HEK293 (cell line): ENCODE data around the gene SERPINA12.

ENCODE experiments used
- CTCF ChIA-PET: fragments of 350-600 bp; formaldehyde crosslinking; extraction: SDS; loops from one replicate; lab custom pipeline; 2021; ENCODE audit warnings: antibody characterized with exemption; lab: Yijun Ruan, JAX
- POLR2A ChIA-PET: fragments of 300-600 bp; formaldehyde crosslinking; extraction: SDS; loops from one replicate; lab custom pipeline; 2020; ENCODE audit warnings: antibody characterized with exemption, inconsistent platforms; lab: Yijun Ruan, JAX
- H3K27ac ChIP-seq: fragments of 200-500 bp; sonication (Bioruptor generic); 2 replicates; pipeline ENCODE4 v1.5.1; 2014; ENCODE audit warnings: low read depth, low read length, control low read depth, inconsistent platforms; ENCODE audit errors: extremely low read depth
- H3K36me3 ChIP-seq, 2 experiments: fragments of 200-500 bp in 1 of 2; sonication (Bioruptor generic) in 1 of 2; 1 replicate in 1 of 2; 2 replicates in 1 of 2; pipeline ENCODE4 v1.5.1; 2014 to 2017; ENCODE audit warnings: inconsistent platforms in 2 of 2, low read length in 2 of 2; ENCODE audit not compliant: control insufficient read depth in 2 of 2, insufficient read depth in 1 of 2
- H3K4me1 ChIP-seq: fragments of 200-500 bp; sonication (Bioruptor generic); 2 replicates; pipeline ENCODE4 v1.5.1; 2014; ENCODE audit warnings: mild to moderate bottlenecking, low read length, inconsistent platforms; ENCODE audit not compliant: control insufficient read depth, insufficient read depth
- H3K4me3 ChIP-seq: 2 replicates; pipeline ENCODE4 v1.5.1; 2011; ENCODE audit warnings: low read depth, mild to moderate bottlenecking, control low read depth, low read length, moderate library complexity
- H3K9me3 ChIP-seq: fragments of 200-500 bp; sonication (Bioruptor generic); 2 replicates; pipeline ENCODE4 v1.5.1; 2014; ENCODE audit warnings: low read depth, low read length, inconsistent platforms; ENCODE audit not compliant: control insufficient read depth, insufficient read depth
- GFI1B ChIP-seq: fragments of 450-650 bp; formaldehyde crosslinking; IDR thresholded peaks from 2 replicates; pipeline ENCODE4 v1.5.1; 2016; ENCODE audit warnings: missing biosample characterization, missing genetic modification characterization
- GLIS1 ChIP-seq: fragments of 450-650 bp; formaldehyde crosslinking; IDR thresholded peaks from 2 replicates; pipeline ENCODE4 v1.5.1; 2016; ENCODE audit warnings: missing biosample characterization, missing genetic modification characterization
- MZF1 ChIP-seq: fragments of 450-650 bp; formaldehyde crosslinking; IDR thresholded peaks from 2 replicates; pipeline ENCODE4 v1.5.1; 2017; ENCODE audit warnings: missing biosample characterization, missing genetic modification characterization, borderline replicate concordance
- ZBTB8A ChIP-seq: fragments of 450-650 bp; formaldehyde crosslinking; IDR thresholded peaks from 2 replicates; pipeline ENCODE4 v1.5.1; 2016; ENCODE audit warnings: missing biosample characterization, missing genetic modification characterization
- ZIC2 ChIP-seq: fragments of 450-650 bp; formaldehyde crosslinking; IDR thresholded peaks from 2 replicates; pipeline ENCODE4 v1.5.1; 2016; ENCODE audit warnings: missing biosample characterization, missing genetic modification characterization
- ZNF146 ChIP-seq: fragments of 450-650 bp; formaldehyde crosslinking; IDR thresholded peaks from 2 replicates; pipeline ENCODE4 v1.5.1; 2016; ENCODE audit warnings: missing biosample characterization, missing genetic modification characterization
- ZNF169 ChIP-seq: fragments of 450-650 bp; formaldehyde crosslinking; IDR thresholded peaks from 2 replicates; pipeline ENCODE4 v1.5.1; 2016; ENCODE audit warnings: missing biosample characterization, missing genetic modification characterization
- ZNF175 ChIP-seq: fragments of 450-650 bp; formaldehyde crosslinking; IDR thresholded peaks from 2 replicates; pipeline ENCODE4 v1.5.1; 2016; ENCODE audit warnings: missing biosample characterization, missing genetic modification characterization
- ZNF221 ChIP-seq: fragments of 450-650 bp; formaldehyde crosslinking; IDR thresholded peaks from 2 replicates; pipeline ENCODE4 v1.5.1; 2017; ENCODE audit warnings: missing biosample characterization, missing genetic modification characterization, borderline replicate concordance
- ZNF248 ChIP-seq: fragments of 450-650 bp; formaldehyde crosslinking; IDR thresholded peaks from 2 replicates; pipeline ENCODE4 v1.5.1; 2017; ENCODE audit warnings: missing biosample characterization, missing genetic modification characterization
- ZNF600 ChIP-seq: fragments of 450-650 bp; formaldehyde crosslinking; IDR thresholded peaks from 2 replicates; pipeline ENCODE4 v1.5.1; 2016; ENCODE audit warnings: missing biosample characterization, missing genetic modification characterization
- ZNF776 ChIP-seq: fragments of 450-650 bp; formaldehyde crosslinking; IDR thresholded peaks from 2 replicates; pipeline ENCODE4 v1.5.0; 2017; ENCODE audit warnings: missing biosample characterization, missing genetic modification characterization, borderline replicate concordance
- TF ChIP-seq, protein P1 (sequence below): fragments of 450-650 bp; formaldehyde crosslinking; IDR thresholded peaks from 2 replicates; pipeline ENCODE4 v1.5.1; 2016; ENCODE audit warnings: missing biosample characterization, missing genetic modification characterization, low read depth
- TF ChIP-seq, protein P2 (sequence below): fragments of 450-650 bp; formaldehyde crosslinking; IDR thresholded peaks from 2 replicates; pipeline ENCODE4 v1.5.1; 2016; ENCODE audit warnings: missing biosample characterization, missing genetic modification characterization
- TF ChIP-seq, protein P3 (sequence below): fragments of 450-650 bp; formaldehyde crosslinking; IDR thresholded peaks from 2 replicates; pipeline ENCODE4 v1.5.1; 2016; ENCODE audit warnings: missing biosample characterization, missing genetic modification characterization, borderline replicate concordance
- TF ChIP-seq, protein P4 (sequence below): fragments of 450-650 bp; formaldehyde crosslinking; IDR thresholded peaks from 2 replicates; pipeline ENCODE4 v1.5.1; 2016; ENCODE audit warnings: missing biosample characterization, missing genetic modification characterization, borderline replicate concordance
- TF ChIP-seq, protein P5 (sequence below): IDR thresholded peaks from 2 replicates; pipeline ENCODE4 v1.6.1; 2011; ENCODE audit warnings: mild to moderate bottlenecking, low read depth, low read length, borderline replicate concordance
- TF ChIP-seq, protein P6 (sequence below): fragments of 450-650 bp; formaldehyde crosslinking; IDR thresholded peaks from 2 replicates; pipeline ENCODE4 v1.5.1; 2016; ENCODE audit warnings: missing biosample characterization, missing genetic modification characterization

SERPINA12 gene

DNA sequence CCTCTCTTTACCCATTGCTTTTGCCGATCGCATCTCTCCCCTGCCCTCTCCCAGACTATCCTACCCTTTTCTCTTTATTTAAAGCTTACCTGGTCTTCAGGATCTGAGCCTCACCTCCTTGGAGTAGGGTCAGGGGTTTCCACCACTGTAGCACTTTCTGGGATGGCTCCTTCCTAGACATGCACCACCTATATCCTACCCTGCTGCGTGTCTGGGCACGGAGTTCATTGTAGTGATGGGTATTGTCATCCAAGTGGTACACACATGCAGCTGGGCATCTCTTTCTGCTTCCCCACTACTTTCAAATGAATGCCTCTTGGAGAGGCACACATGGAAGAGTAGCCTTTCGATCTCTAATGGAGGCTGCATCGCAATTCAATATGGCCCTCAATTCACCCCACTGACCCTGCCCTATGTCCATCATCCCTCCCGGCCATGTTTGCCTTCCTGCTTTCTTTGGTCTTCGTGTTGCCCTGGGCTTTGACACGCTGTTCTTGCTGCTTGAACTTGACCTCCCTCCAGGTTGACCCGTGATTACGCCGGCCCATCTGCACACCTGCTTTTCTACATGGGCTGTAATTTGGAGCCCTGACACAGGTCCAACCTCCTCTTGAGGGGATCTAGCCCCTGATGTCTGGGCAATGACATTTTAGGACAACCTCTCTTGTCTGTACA is 67.6 kb downstream of the SERPINA12 start:
- POLR2A ChIA-PET: no interaction called here
- CTCF ChIA-PET: interaction anchor here (1.1 kb wide), 1 partner anchor 44 kb away, joined by 3 read pairs; no protein-coding TSS in a partner anchor

DNA sequence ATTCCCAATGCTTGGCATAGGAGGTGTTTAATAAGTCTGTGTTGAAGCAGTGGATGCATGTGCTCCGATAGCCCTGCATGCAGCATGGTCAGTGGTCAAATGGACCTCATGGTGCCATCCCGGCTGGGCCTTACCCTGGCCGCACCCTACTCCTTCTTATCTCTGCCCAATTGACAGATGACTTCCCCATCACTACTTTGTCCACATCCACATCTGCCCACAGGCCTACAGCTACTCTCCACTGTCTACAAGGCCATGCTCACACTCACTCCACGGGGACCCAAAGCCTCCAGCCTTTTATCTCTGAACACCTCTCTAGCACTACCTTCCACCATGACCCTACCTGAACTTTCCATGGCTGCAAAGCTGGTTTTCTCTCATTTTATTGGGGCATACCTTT is 68.1 kb downstream of the SERPINA12 start:
- TF ChIP-seq, protein P1, sequence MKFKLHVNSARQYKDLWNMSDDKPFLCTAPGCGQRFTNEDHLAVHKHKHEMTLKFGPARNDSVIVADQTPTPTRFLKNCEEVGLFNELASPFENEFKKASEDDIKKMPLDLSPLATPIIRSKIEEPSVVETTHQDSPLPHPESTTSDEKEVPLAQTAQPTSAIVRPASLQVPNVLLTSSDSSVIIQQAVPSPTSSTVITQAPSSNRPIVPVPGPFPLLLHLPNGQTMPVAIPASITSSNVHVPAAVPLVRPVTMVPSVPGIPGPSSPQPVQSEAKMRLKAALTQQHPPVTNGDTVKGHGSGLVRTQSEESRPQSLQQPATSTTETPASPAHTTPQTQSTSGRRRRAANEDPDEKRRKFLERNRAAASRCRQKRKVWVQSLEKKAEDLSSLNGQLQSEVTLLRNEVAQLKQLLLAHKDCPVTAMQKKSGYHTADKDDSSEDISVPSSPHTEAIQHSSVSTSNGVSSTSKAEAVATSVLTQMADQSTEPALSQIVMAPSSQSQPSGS (tag by site-specific recombination): no peak
- TF ChIP-seq ZNF169 (tag by site-specific recombination): no peak
- TF ChIP-seq GLIS1 (tag by site-specific recombination): no peak
- TF ChIP-seq, all 188 proteins: peak for 0
- POLR2A ChIA-PET: no interaction called here
- CTCF ChIA-PET: interaction anchor here (0.5 kb wide), 1 partner anchor 916 kb away, joined by 9 read pairs; no protein-coding TSS in a partner anchor

More for the DNA sequence above, 67.6 kb downstream of the SERPINA12 start:
- no peaks in the 10 kb centered on the region for H3K9me3 ChIP-seq
- H3K4me1 ChIP-seq: no peaks in the 10 kb centered on the region
- H3K36me3 ChIP-seq: no peaks in the 10 kb centered on the region
- no peak overlapping the region for H3K4me3 ChIP-seq
- TF ChIP-seq MZF1 (no peak), ZNF146 (tag by site-specific recombination) (no peak), GLIS1 (tag by site-specific recombination) (no peak)
- TF ChIP-seq, protein P2, sequence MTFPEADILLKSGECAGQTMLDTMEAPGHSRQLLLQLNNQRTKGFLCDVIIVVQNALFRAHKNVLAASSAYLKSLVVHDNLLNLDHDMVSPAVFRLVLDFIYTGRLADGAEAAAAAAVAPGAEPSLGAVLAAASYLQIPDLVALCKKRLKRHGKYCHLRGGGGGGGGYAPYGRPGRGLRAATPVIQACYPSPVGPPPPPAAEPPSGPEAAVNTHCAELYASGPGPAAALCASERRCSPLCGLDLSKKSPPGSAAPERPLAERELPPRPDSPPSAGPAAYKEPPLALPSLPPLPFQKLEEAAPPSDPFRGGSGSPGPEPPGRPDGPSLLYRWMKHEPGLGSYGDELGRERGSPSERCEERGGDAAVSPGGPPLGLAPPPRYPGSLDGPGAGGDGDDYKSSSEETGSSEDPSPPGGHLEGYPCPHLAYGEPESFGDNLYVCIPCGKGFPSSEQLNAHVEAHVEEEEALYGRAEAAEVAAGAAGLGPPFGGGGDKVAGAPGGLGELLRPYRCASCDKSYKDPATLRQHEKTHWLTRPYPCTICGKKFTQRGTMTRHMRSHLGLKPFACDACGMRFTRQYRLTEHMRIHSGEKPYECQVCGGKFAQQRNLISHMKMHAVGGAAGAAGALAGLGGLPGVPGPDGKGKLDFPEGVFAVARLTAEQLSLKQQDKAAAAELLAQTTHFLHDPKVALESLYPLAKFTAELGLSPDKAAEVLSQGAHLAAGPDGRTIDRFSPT (tag by site-specific recombination): no peak
- TF ChIP-seq, all 188 proteins: peak for 0
- no peak overlapping the region for H3K27ac ChIP-seq

DNA sequence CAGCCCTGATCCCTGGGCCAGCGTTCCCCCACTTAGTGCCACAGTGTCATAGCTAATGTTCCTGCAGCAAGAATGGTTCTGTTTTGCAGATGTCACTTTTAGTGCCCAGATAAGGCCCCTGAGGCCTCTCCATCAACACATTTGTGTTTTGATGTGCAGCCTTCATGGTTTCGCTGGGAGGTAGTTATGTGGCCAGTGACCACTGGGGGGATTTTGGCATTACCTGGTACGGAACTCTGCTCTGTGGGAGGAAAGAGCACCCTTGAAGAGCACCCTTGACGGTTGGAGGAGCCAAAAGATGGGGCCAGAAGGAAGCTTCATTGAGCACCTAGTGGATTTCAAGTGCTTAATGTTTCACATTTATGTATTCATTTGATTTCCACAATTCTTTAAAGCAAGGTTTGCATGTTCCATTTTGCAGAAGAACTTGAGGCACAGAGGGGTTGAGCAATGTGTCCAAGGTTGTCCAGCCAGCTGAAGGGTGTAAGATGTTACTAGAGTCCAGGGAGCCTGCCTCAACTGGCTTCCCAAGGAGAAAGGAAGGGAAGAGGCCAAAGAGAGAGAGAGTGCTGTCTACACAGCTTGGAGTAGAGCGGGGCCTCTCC is 69.7 kb downstream of the SERPINA12 start:
- Histone ChIP-seq H3K4me1 (no peaks in the 10 kb centered on the region), H3K36me3 (no peaks in the 10 kb centered on the region), H3K27ac (no peak overlapping the region), H3K9me3 (no peaks in the 10 kb centered on the region), H3K4me3 (no peak overlapping the region)
- ChIA-PET CTCF (no interaction called here), POLR2A (no interaction called here)
- TF ChIP-seq, protein P3, sequence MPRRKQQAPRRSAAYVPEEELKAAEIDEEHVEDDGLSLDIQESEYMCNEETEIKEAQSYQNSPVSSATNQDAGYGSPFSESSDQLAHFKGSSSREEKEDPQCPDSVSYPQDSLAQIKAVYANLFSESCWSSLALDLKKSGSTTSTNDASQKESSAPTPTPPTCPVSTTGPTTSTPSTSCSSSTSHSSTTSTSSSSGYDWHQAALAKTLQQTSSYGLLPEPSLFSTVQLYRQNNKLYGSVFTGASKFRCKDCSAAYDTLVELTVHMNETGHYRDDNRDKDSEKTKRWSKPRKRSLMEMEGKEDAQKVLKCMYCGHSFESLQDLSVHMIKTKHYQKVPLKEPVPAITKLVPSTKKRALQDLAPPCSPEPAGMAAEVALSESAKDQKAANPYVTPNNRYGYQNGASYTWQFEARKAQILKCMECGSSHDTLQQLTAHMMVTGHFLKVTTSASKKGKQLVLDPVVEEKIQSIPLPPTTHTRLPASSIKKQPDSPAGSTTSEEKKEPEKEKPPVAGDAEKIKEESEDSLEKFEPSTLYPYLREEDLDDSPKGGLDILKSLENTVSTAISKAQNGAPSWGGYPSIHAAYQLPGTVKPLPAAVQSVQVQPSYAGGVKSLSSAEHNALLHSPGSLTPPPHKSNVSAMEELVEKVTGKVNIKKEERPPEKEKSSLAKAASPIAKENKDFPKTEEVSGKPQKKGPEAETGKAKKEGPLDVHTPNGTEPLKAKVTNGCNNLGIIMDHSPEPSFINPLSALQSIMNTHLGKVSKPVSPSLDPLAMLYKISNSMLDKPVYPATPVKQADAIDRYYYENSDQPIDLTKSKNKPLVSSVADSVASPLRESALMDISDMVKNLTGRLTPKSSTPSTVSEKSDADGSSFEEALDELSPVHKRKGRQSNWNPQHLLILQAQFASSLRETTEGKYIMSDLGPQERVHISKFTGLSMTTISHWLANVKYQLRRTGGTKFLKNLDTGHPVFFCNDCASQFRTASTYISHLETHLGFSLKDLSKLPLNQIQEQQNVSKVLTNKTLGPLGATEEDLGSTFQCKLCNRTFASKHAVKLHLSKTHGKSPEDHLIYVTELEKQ (tag by site-specific recombination): no peak
- TF ChIP-seq ZIC2 (tag by site-specific recombination) (no peak), ZNF776 (tag by site-specific recombination) (no peak), GFI1B (no peak), ZNF600 (tag by site-specific recombination) (no peak), ZNF248 (tag by site-specific recombination) (no peak), ZNF175 (tag by site-specific recombination) (no peak), ZNF221 (tag by site-specific recombination) (no peak), ZBTB8A (tag by site-specific recombination) (no peak)
- TF ChIP-seq, protein P4, sequence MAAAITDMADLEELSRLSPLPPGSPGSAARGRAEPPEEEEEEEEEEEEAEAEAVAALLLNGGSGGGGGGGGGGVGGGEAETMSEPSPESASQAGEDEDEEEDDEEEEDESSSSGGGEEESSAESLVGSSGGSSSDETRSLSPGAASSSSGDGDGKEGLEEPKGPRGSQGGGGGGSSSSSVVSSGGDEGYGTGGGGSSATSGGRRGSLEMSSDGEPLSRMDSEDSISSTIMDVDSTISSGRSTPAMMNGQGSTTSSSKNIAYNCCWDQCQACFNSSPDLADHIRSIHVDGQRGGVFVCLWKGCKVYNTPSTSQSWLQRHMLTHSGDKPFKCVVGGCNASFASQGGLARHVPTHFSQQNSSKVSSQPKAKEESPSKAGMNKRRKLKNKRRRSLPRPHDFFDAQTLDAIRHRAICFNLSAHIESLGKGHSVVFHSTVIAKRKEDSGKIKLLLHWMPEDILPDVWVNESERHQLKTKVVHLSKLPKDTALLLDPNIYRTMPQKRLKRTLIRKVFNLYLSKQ (tag by site-specific recombination): no peak
- TF ChIP-seq, protein P5, sequence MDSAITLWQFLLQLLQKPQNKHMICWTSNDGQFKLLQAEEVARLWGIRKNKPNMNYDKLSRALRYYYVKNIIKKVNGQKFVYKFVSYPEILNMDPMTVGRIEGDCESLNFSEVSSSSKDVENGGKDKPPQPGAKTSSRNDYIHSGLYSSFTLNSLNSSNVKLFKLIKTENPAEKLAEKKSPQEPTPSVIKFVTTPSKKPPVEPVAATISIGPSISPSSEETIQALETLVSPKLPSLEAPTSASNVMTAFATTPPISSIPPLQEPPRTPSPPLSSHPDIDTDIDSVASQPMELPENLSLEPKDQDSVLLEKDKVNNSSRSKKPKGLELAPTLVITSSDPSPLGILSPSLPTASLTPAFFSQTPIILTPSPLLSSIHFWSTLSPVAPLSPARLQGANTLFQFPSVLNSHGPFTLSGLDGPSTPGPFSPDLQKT: no peak
- TF ChIP-seq, protein P6, sequence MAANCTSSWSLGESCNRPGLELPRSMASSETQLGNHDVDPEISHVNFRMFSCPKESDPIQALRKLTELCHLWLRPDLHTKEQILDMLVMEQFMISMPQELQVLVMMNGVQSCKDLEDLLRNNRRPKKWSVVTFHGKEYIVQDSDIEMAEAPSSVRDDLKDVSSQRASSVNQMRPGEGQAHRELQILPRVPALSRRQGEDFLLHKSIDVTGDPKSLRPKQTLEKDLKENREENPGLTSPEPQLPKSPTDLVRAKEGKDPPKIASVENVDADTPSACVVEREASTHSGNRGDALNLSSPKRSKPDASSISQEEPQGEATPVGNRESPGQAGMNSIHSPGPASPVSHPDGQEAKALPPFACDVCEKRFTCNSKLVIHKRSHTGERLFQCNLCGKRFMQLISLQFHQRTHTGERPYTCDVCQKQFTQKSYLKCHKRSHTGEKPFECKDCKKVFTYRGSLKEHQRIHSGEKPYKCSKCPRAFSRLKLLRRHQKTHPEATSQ (tag by site-specific recombination): no peak

More for the DNA sequence above, 68.1 kb downstream of the SERPINA12 start:
- Histone ChIP-seq H3K36me3 (no peaks in the 10 kb centered on the region), H3K9me3 (no peaks in the 10 kb centered on the region), H3K4me1 (no peaks in the 10 kb centered on the region), H3K27ac (no peak overlapping the region), H3K4me3 (no peak overlapping the region)
